Cardiac septum (tissue), 1 donor: ENCODE measurements around the gene FKBP8. TPM values are rescaled to one million over a fixed set of nuclear protein-coding genes. Genes with fewer than 3 reads are reported as not detected.
"Not testable (repeated sequence)": the region's sequence is repeated elsewhere in the genome, so short reads cannot be mapped to it uniquely, and the experiment has no call there.

Source experiments
- DNase-seq: peaks from one replicate; pipeline ENCODE4 v3.0.0-alpha.2; 2020; ENCODE audit warnings: low spot score
- intact Hi-C: fragments of 100-400 bp; cut with DNase I; formaldehyde crosslinking; loops from one replicate; pipeline ENCODE4 v1.14.0; 2022
- total RNA-seq: library from RNA; stranded (reverse); fragmentation: NEBNext Ultra II Directional; extraction: Animal tissue kit (Norgen Biotek cat#: 25700); gene quantifications from one replicate; pipeline ENCODE4 v1.2.1, GENCODE V29; 2021
- donor health status: DM: no; HTN: no; CAD: no.

Gene FKBP8
- total RNA-seq, 1 donor from 2014 or later, result 161 TPM

GRCh38 chr19:18529782-18530181, 13.6 kb downstream of the FKBP8 start:
- intact Hi-C loops, result no loop called here
- no peak for DNase-seq

DNA sequence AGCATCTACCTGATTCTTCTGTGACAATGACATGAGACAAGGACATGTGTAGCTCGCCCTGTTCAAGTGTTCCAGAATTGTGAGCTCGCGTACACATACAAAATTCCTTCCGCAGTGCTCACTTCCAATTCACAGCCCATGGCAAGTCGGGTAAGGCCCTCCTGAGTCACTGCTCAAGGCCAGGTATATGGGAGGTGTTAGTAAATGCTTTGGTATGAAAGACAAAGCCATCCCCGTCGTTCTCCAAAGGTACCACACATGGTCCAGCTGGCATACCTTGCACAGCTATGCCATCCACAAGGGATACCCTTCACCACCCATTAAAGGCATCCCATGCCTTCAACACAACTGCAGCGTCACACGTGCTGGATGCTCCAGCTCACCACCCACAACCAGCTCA, 17.1 kb downstream of the FKBP8 start:
- intact Hi-C loops, result no loop called here
- DNase-seq, result no peak

GRCh38 chr19:18523841-18524240, 19.5 kb downstream of the FKBP8 start:
- no peak for DNase-seq
- intact Hi-C loops, result loop anchor here (5.0 kb wide), 2 partner anchors 33 to 47 kb away; partner anchors contain the start of gene KXD1

- intact Hi-C loops, result loop anchor here (5.0 kb wide), 2 partner anchors 34 to 46 kb away; partner anchors contain the start of gene KXD1
- not testable (repeated sequence) for DNase-seq
These were observed 20.4 kb downstream of the FKBP8 start for GRCh38 chr19:18522862-18523440.

DNA sequence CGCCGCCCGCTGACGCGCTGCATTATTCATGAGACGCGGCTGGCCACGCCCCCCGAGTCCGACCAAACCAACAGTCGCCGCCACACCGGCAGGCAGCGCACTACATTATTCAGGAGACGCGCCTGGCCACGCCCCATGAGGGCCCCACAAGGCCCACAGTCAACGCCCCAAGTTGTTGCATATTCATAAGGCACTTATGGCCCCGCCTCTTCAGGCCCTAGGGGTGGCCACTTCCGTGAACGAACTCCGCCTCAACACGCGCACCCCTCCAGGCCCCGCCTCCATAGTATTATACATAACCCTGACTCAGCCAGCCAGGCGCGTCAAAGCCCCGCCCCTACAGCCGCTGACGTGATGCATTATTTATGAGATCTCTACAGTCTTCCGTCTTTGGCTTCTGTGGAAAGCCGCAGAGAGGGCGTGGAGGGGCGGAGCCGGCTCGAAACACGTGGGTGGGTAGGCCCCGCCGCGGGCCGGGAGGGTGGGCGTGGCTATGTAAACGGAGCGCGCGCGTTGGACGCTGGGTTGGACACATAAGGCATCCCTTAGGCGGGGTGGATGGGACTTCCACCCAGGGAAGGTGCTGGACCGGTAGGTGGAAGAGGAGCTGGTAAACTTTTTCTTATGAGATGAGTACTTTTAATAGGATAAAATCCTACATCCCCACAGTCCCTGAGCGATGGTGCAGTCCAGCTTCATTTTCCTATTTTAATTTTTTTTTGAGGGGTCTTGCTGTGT, 21.1 kb downstream of the FKBP8 start:
- intact Hi-C loops, result loop anchor here (5.0 kb wide), 2 partner anchors 35 to 45 kb away; partner anchors contain the start of gene KXD1
- DNase-seq, result peak; percentile 100

DNA sequence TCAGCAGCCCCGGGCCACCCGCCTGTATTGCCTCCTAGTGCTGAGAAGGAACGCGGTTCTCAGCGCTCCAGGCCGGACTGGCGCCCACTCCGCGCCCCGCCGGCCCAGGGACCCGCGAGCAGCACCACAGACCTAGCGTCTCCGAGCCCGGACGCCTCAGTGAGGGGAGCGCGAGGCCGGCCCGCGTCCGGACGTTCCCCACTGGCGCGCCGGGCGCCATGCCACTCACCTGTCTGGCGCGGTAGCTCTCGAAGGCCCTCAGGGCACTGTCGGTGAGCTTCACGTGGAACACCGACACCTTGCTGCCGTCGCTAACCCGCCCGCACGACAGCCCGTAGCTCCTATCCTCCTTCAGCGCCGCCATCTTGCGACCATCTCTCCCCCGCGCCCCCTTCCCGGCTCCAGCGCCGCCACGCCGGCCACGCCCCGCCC, 21.7 kb downstream of the FKBP8 start, which contains the start of gene ELL:
Gene ELL, minus strand, starts transcription at position 379 of the 432 bp plus-strand sequence. Its CDS starts 15 bp downstream, at position 364.
- intact Hi-C loops, result loop anchor here (5.0 kb wide), 2 partner anchors 36 to 44 kb away; partner anchors contain the start of gene KXD1
- no peak for DNase-seq

DNA sequence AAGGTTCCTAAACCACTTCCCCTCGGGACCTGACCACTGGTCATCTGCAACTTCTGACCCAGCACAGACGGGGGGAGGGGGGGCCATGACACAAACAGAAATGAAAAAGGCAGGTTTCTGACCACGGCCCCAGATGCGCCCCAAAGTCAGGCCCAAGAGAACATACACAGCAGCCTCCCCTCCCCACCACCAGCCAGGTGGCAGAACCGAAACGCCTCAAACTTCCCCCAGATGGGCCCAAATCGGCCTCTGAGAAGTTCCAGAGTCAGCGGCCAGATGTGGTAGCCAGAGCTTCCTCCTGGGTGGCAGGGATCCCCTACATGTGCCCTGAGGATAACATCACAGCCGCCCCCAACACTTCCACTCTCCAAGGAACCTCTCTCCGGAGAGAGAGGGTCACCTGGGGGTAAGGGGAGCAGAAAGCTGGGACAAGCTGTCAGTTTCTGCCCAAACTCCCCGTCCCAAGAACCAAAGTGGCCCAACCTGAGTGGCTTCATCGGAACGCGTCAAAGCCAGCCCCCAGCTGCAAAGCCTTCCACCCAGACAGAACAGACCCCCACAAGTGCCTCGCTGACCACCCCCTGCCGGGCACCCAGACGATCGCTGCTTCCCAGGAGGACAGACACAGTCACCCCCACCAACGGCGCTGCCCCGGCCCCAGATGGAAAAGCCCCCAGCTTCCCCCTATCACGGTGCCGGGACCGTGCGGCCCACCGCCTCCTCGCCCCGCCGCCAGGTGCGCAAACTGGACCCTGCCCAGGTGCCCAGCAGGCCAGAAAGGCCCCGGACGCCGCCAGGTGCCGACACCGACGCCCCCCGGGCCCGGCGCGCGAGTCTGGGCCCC, 22.3 kb downstream of the FKBP8 start:
- intact Hi-C loops, result loop anchor here (5.0 kb wide), 2 partner anchors 36 to 44 kb away; partner anchors contain the start of gene KXD1
- DNase-seq, result no peak

DNA sequence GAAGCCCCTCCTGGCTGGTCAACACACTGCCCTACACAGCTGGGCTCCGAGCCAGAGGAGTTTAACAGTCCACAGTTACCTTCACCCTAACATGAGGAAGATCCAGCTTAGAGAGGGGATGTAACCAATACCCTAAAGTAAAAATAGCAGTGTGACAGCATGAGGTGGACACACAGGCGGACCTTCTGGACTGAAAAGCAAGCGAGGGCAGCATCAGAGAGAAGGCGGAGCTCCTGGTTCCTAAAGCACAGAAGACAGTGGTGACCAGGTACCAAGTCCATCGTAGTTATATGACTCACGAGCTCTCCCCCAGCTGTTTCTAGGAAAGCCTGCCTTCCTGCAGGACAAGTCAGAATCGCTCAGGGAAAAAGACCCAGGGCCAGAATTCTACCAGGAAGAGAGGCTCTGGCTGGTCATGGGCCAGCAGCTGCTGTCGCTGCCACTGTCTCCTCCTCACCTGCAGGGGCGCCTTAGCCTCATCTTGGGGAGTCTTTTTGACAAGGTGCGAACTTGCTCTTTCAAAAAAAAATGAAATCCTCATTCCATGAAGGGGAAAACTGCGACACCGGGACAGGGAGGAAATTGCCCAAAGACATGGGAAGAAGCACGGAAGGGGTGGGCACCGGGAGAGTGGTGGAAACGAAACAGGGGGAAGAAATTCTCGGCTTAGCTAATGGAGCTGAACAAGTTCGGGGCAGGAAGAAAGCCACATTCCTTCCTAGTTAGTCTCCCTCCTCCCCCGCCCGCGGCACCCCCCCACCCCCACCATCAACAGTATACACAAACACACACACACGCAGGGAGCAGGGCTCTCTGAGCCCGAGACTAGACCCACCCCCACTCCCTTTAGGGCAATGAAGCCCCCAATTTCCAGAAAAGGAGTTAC, 23.2 kb downstream of the FKBP8 start:
- no peak for DNase-seq
- intact Hi-C loops, result loop anchor here (5.0 kb wide), 2 partner anchors 37 to 43 kb away; partner anchors contain the start of gene KXD1

DNA sequence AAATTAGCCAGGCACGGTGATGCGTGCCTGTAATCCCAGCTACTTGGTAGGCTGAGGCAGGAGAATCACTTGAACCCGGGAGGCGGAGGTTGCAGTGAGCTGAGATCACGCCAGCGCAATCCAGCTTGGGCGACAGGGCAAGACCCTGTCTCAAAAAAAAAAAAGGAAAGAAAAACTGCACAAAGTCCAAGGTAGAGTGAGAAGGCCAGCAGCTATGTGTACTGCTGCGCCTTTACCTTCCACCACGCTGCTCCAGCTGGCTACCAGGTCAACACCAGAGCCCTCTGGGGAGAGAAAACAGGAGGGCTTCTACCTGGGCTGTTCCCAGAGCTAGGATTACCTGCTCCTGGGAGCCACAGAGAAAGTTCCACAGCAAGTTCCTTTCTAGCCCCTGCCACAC, 24.7 kb downstream of the FKBP8 start:
- intact Hi-C loops, result no loop called here
- DNase-seq, result no peak

GRCh38 chr19:18517606-18518005, 25.8 kb downstream of the FKBP8 start:
- intact Hi-C loops, result no loop called here
- DNase-seq, result no peak

DNA sequence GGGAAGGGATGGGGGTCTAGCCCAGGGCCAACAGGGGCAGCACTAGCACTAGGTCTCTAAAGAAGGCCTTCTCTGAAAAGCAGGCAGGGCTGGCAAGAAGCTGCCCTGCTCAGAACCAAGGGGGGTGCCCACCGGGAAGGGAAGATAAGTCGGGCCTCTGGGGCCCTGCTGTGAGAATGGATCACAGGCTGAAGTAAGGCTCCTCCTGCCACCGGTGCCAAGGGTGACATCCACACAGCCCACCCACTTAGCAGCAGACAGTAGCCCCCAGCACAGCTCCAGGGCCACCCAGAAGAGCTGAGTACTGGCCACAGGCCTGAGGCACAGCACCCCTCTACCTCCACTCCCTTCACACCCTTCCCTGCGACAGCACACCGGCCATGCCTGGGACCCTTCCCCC, 27.4 kb downstream of the FKBP8 start:
- intact Hi-C loops, result no loop called here
- DNase-seq, result no peak

- DNase-seq, result peak; percentile 93
- intact Hi-C loops, result no loop called here
These were observed 28.3 kb downstream of the FKBP8 start for GRCh38 chr19:18514800-18515682.

- intact Hi-C loops, result no loop called here
- peak; percentile 86 for DNase-seq
These were observed 29.5 kb downstream of the FKBP8 start for GRCh38 chr19:18513868-18514267.

DNA sequence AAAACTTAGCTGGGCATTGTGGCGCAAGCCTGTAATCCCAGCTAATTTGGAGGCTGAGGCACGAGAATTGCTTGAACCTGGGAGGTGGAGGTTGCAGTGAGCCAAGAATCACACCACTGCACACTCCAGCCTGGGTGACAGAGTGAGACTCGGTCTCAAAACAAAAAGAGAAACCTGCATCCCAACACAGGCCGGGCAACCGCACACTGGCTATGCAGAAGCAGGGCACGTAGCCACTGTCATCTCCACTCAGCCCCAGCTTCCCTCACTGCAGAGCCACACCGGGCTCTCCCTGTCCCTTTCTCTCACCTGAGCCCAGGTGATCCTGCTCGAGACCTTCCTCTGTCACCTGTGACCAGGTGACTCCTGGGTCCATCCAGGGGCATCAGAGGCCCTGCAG, 33.2 kb downstream of the FKBP8 start:
- DNase-seq, result no peak
- intact Hi-C loops, result no loop called here

- DNase-seq, result no peak
- intact Hi-C loops, result loop anchor here (5.0 kb wide), 1 partner anchor 41 kb away; no protein-coding TSS in a partner anchor
These were observed 34.8 kb downstream of the FKBP8 start for GRCh38 chr19:18508585-18508984.

DNA sequence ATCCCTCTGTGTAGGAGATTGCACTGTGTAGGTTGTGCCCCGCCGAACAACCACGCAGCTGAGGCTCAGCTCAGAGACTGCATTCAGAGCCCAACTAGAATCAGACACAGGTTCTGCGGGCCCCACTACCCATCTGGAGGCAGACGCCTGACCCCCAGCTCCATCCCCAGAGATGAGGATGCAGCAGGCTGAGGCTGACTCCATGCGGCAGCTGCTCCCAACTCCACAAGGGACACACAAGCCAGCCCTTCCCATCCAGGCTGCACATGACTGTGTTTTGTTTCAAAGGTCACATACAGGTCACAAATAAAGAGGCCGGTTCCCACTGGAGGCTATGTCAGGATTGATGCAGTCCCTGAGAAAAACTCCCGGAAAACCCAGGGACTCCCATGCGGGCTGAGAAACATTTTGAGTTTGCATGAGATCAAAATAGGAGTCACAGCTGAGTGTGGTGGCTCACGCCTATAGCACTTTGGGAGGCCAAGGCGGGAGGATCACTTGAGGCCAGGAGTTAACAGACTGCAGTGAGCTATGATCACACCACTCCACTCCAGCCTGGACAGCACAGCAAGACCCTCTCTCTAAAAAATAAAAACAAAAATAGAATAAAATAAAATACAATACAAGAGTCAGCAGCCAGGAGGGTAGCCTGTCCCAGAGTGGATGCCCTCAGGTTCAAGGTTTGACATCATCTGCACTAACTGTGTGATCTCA, 35.5 kb downstream of the FKBP8 start:
- DNase-seq, result no peak
- intact Hi-C loops, result loop anchor here (5.0 kb wide), 1 partner anchor 41 kb away; no protein-coding TSS in a partner anchor
